ENCODE measurements around the gene SGCD.

Gene SGCD

GRCh38 chr5:156715287-156715686 is 388.3 kb downstream of the SGCD start:
- no peak for DNase-seq
- no peaks in the 10 kb centered on the region for H3K27me3 ChIP-seq (ENCODE audit: insufficient read depth, low read depth, severe bottlenecking)
- H3K27ac ChIP-seq = no peak overlapping the region
- no peak overlapping the region for H3K4me3 ChIP-seq (ENCODE audit: low read depth, low read length)
- H3K9me3 ChIP-seq (ENCODE audit: severe bottlenecking) = no peaks in the 10 kb centered on the region
- no peak for TF ChIP-seq CTCF (IDR thresholded peaks at IDR 0.05; ENCODE audit: low read depth, low read length)
- H3K36me3 ChIP-seq = no peaks in the 10 kb centered on the region

GRCh38 chr5:156716591-156717380 is 389.8 kb downstream of the SGCD start:
- DNase-seq = no peak
- no peak for TF ChIP-seq CTCF (IDR thresholded peaks at IDR 0.05; ENCODE audit: low read depth, low read length)

GRCh38 chr5:156718985-156719384 is 392.0 kb downstream of the SGCD start:
- no peak for TF ChIP-seq CTCF (IDR thresholded peaks at IDR 0.05; ENCODE audit: low read depth, low read length)
- no peaks in the 10 kb centered on the region for H3K36me3 ChIP-seq
- H3K27ac ChIP-seq = no peak overlapping the region
- DNase-seq = no peak
- no peaks in the 10 kb centered on the region for H3K9me3 ChIP-seq (ENCODE audit: severe bottlenecking)
- no peak overlapping the region for H3K4me3 ChIP-seq (ENCODE audit: low read depth, low read length)
- no peaks in the 10 kb centered on the region for H3K27me3 ChIP-seq (ENCODE audit: insufficient read depth, low read depth, severe bottlenecking)

More at GRCh38 chr5:156716591-156717380, 389.8 kb downstream of the SGCD start:
- Histone ChIP-seq H3K27me3 (ENCODE audit: insufficient read depth, low read depth, severe bottlenecking) (no peaks in the 10 kb centered on the region), H3K36me3 (no peaks in the 10 kb centered on the region), H3K9me3 (ENCODE audit: severe bottlenecking) (no peaks in the 10 kb centered on the region), H3K27ac (no peak overlapping the region), H3K4me3 (ENCODE audit: low read depth, low read length) (no peak overlapping the region)

GRCh38 chr5:156722358-156722757 is 395.4 kb downstream of the SGCD start:
- Histone ChIP-seq H3K9me3 (ENCODE audit: severe bottlenecking) (no peaks in the 10 kb centered on the region), H3K36me3 (no peaks in the 10 kb centered on the region), H3K4me3 (ENCODE audit: low read depth, low read length) (no peak overlapping the region), H3K27me3 (ENCODE audit: insufficient read depth, low read depth, severe bottlenecking) (no peaks in the 10 kb centered on the region), H3K27ac (no peak overlapping the region)
- no peak for TF ChIP-seq CTCF (IDR thresholded peaks at IDR 0.05; ENCODE audit: low read depth, low read length)
- DNase-seq = no peak

GRCh38 chr5:156735477-156735876 is 408.5 kb downstream of the SGCD start:
- H3K4me3 ChIP-seq (ENCODE audit: low read depth, low read length) = no peak overlapping the region
- no peaks in the 10 kb centered on the region for H3K27me3 ChIP-seq (ENCODE audit: insufficient read depth, low read depth, severe bottlenecking)
- no peak overlapping the region for H3K27ac ChIP-seq
- no peak for DNase-seq
- H3K9me3 ChIP-seq (ENCODE audit: severe bottlenecking) = no peaks in the 10 kb centered on the region
- H3K36me3 ChIP-seq = no peaks in the 10 kb centered on the region
- TF ChIP-seq CTCF (IDR thresholded peaks at IDR 0.05; ENCODE audit: low read depth, low read length) = no peak

DNA sequence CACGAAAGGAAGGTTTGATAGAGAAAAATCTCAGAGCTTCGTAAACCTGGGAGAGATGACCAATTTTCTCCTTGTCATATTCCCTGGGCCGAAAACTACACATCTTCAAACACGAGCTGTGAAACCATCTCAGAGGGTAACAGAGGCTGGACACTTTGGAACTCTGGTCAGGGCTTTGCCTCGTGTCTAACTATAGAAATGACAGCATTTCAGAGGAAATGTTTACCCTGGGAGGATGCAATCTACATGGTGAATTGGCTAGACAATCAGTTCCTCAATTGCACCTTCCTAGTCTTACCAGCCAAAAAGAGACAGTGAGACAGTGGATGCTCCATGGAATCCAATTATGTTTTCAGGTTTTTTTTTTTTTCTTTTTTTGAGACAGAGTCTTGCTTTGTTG is 414.6 kb downstream of the SGCD start:
- Histone ChIP-seq H3K27me3 (ENCODE audit: insufficient read depth, low read depth, severe bottlenecking) (no peaks in the 10 kb centered on the region), H3K9me3 (ENCODE audit: severe bottlenecking) (peaks cover 3% of the 10 kb centered on the region), H3K4me3 (ENCODE audit: low read depth, low read length) (no peak overlapping the region), H3K36me3 (no peaks in the 10 kb centered on the region), H3K27ac (no peak overlapping the region)
- DNase-seq = no peak
- no peak for TF ChIP-seq CTCF (IDR thresholded peaks at IDR 0.05; ENCODE audit: low read depth, low read length)

Measured in WERI-Rb-1 (cell line).